Left lung (tissue), 10 donors: Measurements from ENCODE around the gene FAIM2. TPM values are rescaled to one million over a fixed set of nuclear protein-coding genes. Genes with fewer than 3 reads are reported as not detected.

ENCODE experiments used
- ATAC-seq: fragments of 200-7000 bp; cut with Tn5 transposase; one replicate; pipeline ENCODE4 v1.9.1; 2020; ENCODE audit warnings: moderate library complexity
- DNase-seq, 4 donors: peaks; one replicate each; pipeline ENCODE4 v3.0.0-alpha.2; 2013 to 2020
- H3K27ac ChIP-seq, 2 donors: fragments of 200-600 bp; sonication (generic) in 1 of 2; one replicate each; pipeline versions ENCODE4 v1.5.0 to v1.8.0; 2020 to 2021
- H3K27me3 ChIP-seq, 2 donors: fragments of 200-600 bp; sonication (generic) in 1 of 2; one replicate each; pipeline versions ENCODE4 v1.5.0 to v1.8.0; 2020 to 2021
- H3K36me3 ChIP-seq, 2 donors: fragments of 200-600 bp; sonication (generic) in 1 of 2; one replicate each; pipeline versions ENCODE4 v1.5.0 to v1.8.0; 2020 to 2021
- H3K4me1 ChIP-seq, 2 donors: fragments of 200-600 bp; one replicate each; pipeline ENCODE4 v1.8.0; 2021
- H3K4me3 ChIP-seq, 2 donors: fragments of 200-600 bp; sonication (generic) in 1 of 2; one replicate each; pipeline versions ENCODE4 v1.5.0 to v1.8.0; 2020 to 2021; ENCODE audit warnings: mild to moderate bottlenecking in 1 of 2
- H3K9me3 ChIP-seq, 2 donors: fragments of 200-600 bp; sonication (generic) in 1 of 2; one replicate each; pipeline versions ENCODE4 v1.5.0 to v1.8.0; 2020 to 2021
- intact Hi-C, 2 donors: fragments of 100-400 bp; cut with DNase I; formaldehyde crosslinking; loops; one replicate each; pipeline versions ENCODE4 v1.11.2 to v1.14.2; 2022
- polyA plus RNA-seq, 6 donors: library from polyadenylated mRNA; unstranded; fragments of 120-200 nt; gene quantifications; one replicate each; pipeline ENCODE4 v1.2.1, GENCODE V29; 2013; ENCODE audit not compliant: insufficient read length in 6 of 6
- total RNA-seq, 2 donors: library from RNA; stranded (reverse); fragmentation: NEBNext Ultra II Directional; extraction: Animal tissue kit (Norgen Biotek cat#: 25700); gene quantifications; one replicate each; pipeline ENCODE4 v1.2.1, GENCODE V29; 2021
- TF ChIP-seq, protein P1 (sequence below), 2 donors: fragments of 200-600 bp; sonication (generic) in 1 of 2; IDR thresholded peaks; one replicate each; pipeline versions ENCODE4 v1.5.0 to v1.8.0; 2021; ENCODE audit warnings: antibody characterized with exemption in 2 of 2
- donor health status: DM: no; HTN: yes; CAD: no.
- donor health status: DM: no; HTN: no; CAD: no.

Gene FAIM2
- total and polyA plus RNA-seq, 8 donors, result 0.27 to 1.8 (median 0.70) TPM

GRCh38 chr12:49821373-49822287, 82.1 kb downstream of the FAIM2 start:
- no peak overlapping the region for H3K4me3 ChIP-seq
- ATAC-seq, result no peak
- H3K4me1 ChIP-seq, result peaks cover 30 to 74% of the 10 kb centered on the region in 2 donors
- H3K9me3 ChIP-seq, result no peaks in the 10 kb centered on the region
- DNase-seq, result no peak
- TF ChIP-seq, protein P1, sequence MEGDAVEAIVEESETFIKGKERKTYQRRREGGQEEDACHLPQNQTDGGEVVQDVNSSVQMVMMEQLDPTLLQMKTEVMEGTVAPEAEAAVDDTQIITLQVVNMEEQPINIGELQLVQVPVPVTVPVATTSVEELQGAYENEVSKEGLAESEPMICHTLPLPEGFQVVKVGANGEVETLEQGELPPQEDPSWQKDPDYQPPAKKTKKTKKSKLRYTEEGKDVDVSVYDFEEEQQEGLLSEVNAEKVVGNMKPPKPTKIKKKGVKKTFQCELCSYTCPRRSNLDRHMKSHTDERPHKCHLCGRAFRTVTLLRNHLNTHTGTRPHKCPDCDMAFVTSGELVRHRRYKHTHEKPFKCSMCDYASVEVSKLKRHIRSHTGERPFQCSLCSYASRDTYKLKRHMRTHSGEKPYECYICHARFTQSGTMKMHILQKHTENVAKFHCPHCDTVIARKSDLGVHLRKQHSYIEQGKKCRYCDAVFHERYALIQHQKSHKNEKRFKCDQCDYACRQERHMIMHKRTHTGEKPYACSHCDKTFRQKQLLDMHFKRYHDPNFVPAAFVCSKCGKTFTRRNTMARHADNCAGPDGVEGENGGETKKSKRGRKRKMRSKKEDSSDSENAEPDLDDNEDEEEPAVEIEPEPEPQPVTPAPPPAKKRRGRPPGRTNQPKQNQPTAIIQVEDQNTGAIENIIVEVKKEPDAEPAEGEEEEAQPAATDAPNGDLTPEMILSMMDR (IDR thresholded peaks at IDR 0.05), result no peak
- H3K27me3 ChIP-seq, result no peaks in the 10 kb centered on the region
- intact Hi-C loops, result no loop called here
- H3K27ac ChIP-seq, result peak overlapping the region; percentile 9 to 62
- H3K36me3 ChIP-seq, result peaks cover 0 to 8% of the 10 kb centered on the region in 2 donors

- Histone ChIP-seq H3K4me1 (peaks cover 13 to 65% of the 10 kb centered on the region in 2 donors), H3K4me3 (no peak overlapping the region), H3K27me3 (no peaks in the 10 kb centered on the region), H3K9me3 (no peaks in the 10 kb centered on the region), H3K36me3 (peaks cover 0 to 11% of the 10 kb centered on the region in 2 donors), H3K27ac (peak overlapping the region in 1 of 2 donors; percentile 33)
- TF ChIP-seq, protein P1 (IDR thresholded peaks at IDR 0.05), result no peak
- intact Hi-C loops, result no loop called here
- ATAC-seq, result no peak
- DNase-seq, result no peak
Measured at GRCh38 chr12:49819786-49820185, 83.9 kb downstream of the FAIM2 start.

GRCh38 chr12:49818241-49818895, 85.3 kb downstream of the FAIM2 start:
- H3K4me3 ChIP-seq, result no peak overlapping the region

More at GRCh38 chr12:49818241-49818895, 85.3 kb downstream of the FAIM2 start:
- Histone ChIP-seq H3K27ac (no peak overlapping the region), H3K9me3 (no peaks in the 10 kb centered on the region), H3K4me1 (peaks cover 4 to 51% of the 10 kb centered on the region in 2 donors), H3K27me3 (no peaks in the 10 kb centered on the region), H3K36me3 (peaks cover 0 to 11% of the 10 kb centered on the region in 2 donors)
- no peak for DNase-seq
- TF ChIP-seq, protein P1 (IDR thresholded peaks at IDR 0.05), result no peak
- ATAC-seq, result no peak
- intact Hi-C loops, result no loop called here

Other genes starting within 250 kb of the FAIM2 start
- 10 to 100 TPM; 30.0 to 33.0 TPM for gene FMNL3, start 196.5 kb downstream of the FAIM2 start, total RNA-seq
- 10 to 100 TPM; 56.1 to 61.7 (median 59.0) TPM for gene FMNL3, start 196.5 kb downstream of the FAIM2 start, polyA plus RNA-seq
- gene TMBIM6, start 162.3 kb downstream of the FAIM2 start, total RNA-seq, result 100 to 1,000 TPM; 791 to 876 TPM
- gene TMBIM6, start 162.3 kb downstream of the FAIM2 start, polyA plus RNA-seq, result 100 to 1,000 TPM; 422 to 526 (median 469) TPM
- gene NCKAP5L, start 75.5 kb downstream of the FAIM2 start, total RNA-seq, result 10 to 100 TPM; 28.2 to 29.9 TPM
- 10 to 100 TPM; 16.4 to 24.9 (median 19.7) TPM for gene NCKAP5L, start 75.5 kb downstream of the FAIM2 start, polyA plus RNA-seq
- gene BCDIN3D, start 60.8 kb downstream of the FAIM2 start, total RNA-seq, result 1 to 10 TPM; 4.3 to 5.6 TPM
- gene BCDIN3D, start 60.8 kb downstream of the FAIM2 start, polyA plus RNA-seq, result 1 to 10 TPM; 5.6 to 7.3 (median 5.9) TPM
- under 1 TPM in 1 of 2 donors, not detected in 1; 0.42 TPM for gene AQP2, start 46.8 kb upstream of the FAIM2 start, total RNA-seq
- gene AQP2, start 46.8 kb upstream of the FAIM2 start, polyA plus RNA-seq, result 1 to 10 TPM in 2 of 6 donors, under 1 TPM in 4; 0.13 to 2.0 (median 0.40) TPM
- gene AQP5, start 58.0 kb upstream of the FAIM2 start, total RNA-seq, result 1 to 10 TPM; 7.2 to 7.7 TPM
- gene AQP5, start 58.0 kb upstream of the FAIM2 start, polyA plus RNA-seq, result 10 to 100 TPM in 1 of 6 donors, 1 to 10 TPM in 5; 3.8 to 10.0 (median 7.0) TPM
- gene AQP6, start 69.0 kb upstream of the FAIM2 start, total RNA-seq, result under 1 TPM in 1 of 2 donors, not detected in 1; 0.09 TPM
- gene AQP6, start 69.0 kb upstream of the FAIM2 start, polyA plus RNA-seq, result under 1 TPM; 0.21 to 0.56 (median 0.37) TPM
- 10 to 100 TPM; 20.7 to 35.9 TPM for gene RACGAP1, start 121.6 kb upstream of the FAIM2 start, total RNA-seq
- 10 to 100 TPM; 38.4 to 79.4 (median 49.6) TPM for gene RACGAP1, start 121.6 kb upstream of the FAIM2 start, polyA plus RNA-seq
- gene ASIC1, start 153.7 kb upstream of the FAIM2 start, total RNA-seq, result 1 to 10 TPM; 2.1 to 2.9 TPM
- gene ASIC1, start 153.7 kb upstream of the FAIM2 start, polyA plus RNA-seq, result 10 to 100 TPM in 3 of 6 donors, 1 to 10 TPM in 3; 8.0 to 15.4 (median 9.9) TPM
- gene SMARCD1, start 181.4 kb upstream of the FAIM2 start, total RNA-seq, result 10 to 100 TPM; 33.1 to 42.0 TPM
- gene SMARCD1, start 181.4 kb upstream of the FAIM2 start, polyA plus RNA-seq, result 100 to 1,000 TPM; 133 to 155 (median 141) TPM
- gene GPD1, start 200.1 kb upstream of the FAIM2 start, total RNA-seq, result 1 to 10 TPM; 6.8 to 8.5 TPM
- 1 to 10 TPM in 1 of 6 donors, under 1 TPM in 5; 0.54 to 1.0 (median 0.65) TPM for gene GPD1, start 200.1 kb upstream of the FAIM2 start, polyA plus RNA-seq
- 10 to 100 TPM; 46.8 to 77.6 TPM for gene COX14, start 208.3 kb upstream of the FAIM2 start, total RNA-seq
- gene COX14, start 208.3 kb upstream of the FAIM2 start, polyA plus RNA-seq, result 10 to 100 TPM; 30.5 to 41.6 (median 35.2) TPM